Renal pelvis (tissue), 4 donors: ENCODE results near the gene PANK2. TPM values are rescaled to one million over a fixed set of nuclear protein-coding genes. Genes with fewer than 3 reads are reported as not detected.
"Not testable (repeated sequence)": the region's sequence is repeated elsewhere in the genome, so short reads cannot be mapped to it uniquely, and the experiment has no call there.

Experiments
- DNase-seq: peaks from one replicate; pipeline ENCODE4 v3.0.0-alpha.2; 2013
- polyA plus RNA-seq, 3 donors: library from polyadenylated mRNA; unstranded; fragments of 120-200 nt; gene quantifications; one replicate each; pipeline ENCODE4 v1.2.1, GENCODE V29; 2013; ENCODE audit not compliant: insufficient read length in 3 of 3

PANK2 gene
- polyA plus RNA-seq, 3 donors: 33.7 to 39.1 (median 35.9) TPM

DNA sequence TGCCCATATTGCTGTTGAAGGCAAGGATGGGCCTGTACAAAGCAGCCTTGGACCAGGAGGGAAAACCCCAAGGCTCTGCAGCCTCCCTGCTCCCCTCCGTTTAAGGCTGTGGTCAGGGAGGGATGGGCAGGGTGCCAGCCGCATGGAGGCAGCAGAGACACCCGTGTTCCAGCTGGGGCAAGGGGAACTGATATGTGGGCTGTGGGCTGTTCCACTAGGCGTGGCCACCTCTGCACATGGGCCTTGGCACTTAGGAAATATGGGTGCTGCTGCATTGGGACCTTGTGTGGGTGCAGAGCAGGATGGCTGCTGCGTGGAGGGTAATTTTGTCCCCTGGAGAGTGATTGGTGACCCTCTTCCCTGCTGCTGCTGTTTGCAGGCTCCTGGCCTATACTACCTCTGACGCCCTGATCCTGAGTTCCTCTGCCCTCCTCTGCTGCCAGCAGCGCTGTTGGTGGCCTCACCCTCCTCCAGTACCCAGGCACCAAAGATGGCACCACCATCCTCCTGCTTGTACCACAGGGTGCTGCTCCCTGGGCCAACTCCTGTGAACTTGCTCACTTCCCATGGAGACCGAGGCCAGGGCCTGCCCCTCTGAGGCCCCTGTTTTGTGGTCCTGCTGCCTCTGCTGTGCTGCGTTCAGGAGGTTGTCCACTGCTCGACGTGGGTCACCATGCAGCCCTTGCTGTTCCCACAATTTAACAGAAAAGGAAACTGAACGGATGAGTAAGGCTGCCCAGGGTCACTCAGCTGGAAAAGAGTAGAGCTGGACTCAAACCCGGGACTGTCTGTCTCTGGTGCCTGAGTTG lies 35.3 kb downstream of the PANK2 start:
- DNase-seq: no peak

DNA sequence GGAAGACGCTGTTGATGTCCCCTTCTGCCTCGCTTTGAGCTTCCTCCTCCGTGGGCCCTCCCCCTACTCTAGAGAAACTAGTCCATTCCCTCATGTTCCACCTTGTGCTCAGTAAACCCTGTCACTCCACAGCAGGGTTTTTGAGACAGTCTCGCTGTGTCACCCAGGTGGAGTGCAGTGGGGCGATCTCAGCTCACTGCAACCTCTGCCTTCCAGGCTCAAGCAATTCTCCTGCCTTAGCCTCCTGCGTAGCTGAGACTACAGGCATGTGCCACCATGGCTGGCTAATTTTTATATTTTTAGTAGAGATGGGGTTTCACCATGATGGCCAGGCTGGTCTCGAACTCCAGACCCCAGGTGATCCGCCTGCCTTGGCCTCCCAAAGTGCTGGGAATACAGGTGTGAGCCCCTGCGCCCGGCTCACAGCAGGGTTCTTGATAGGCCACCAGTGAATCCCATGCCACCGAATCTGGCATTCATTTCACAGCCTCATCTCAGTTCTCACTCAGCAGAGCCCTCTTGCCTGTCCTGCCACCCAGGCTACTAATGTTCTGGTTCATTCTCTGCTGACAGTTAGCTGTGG lies 36.0 kb downstream of the PANK2 start:
- DNase-seq: no peak

DNA sequence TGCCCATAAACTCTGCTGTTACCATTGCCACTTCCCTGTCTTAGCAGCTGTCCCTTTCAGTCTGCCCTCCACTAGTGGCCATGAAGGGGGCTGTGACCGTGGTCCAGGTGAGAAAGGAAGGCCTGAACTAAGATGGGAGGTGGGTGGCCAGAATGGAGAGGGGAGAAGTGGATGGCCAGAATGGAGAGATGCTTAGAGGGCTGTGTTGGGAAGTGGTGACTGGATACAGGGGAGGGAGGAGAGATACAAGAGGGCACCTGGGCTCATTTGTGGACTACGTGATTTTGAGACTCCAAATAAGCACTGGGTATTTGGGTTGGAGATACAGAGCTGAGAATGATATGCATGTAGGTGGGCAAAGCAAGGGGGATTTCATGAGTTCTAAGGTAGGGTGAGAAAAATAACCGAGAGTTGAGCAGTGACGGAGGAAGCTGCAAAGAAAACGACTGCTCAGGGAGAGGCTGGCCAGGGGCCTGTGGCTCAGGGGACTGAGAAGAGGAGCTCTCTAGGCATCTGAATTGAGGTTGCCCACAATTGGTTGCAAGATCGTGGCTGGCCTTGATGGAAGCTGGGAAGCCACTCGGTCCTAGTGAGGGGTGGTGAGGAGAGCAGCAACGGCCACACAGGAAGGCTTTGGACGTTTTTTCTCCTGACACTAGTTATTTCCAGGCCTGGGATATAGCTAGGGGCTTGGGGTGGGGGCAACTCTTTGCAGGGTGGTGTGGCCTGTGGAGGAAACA lies 36.9 kb downstream of the PANK2 start:
- DNase-seq: no peak

DNA sequence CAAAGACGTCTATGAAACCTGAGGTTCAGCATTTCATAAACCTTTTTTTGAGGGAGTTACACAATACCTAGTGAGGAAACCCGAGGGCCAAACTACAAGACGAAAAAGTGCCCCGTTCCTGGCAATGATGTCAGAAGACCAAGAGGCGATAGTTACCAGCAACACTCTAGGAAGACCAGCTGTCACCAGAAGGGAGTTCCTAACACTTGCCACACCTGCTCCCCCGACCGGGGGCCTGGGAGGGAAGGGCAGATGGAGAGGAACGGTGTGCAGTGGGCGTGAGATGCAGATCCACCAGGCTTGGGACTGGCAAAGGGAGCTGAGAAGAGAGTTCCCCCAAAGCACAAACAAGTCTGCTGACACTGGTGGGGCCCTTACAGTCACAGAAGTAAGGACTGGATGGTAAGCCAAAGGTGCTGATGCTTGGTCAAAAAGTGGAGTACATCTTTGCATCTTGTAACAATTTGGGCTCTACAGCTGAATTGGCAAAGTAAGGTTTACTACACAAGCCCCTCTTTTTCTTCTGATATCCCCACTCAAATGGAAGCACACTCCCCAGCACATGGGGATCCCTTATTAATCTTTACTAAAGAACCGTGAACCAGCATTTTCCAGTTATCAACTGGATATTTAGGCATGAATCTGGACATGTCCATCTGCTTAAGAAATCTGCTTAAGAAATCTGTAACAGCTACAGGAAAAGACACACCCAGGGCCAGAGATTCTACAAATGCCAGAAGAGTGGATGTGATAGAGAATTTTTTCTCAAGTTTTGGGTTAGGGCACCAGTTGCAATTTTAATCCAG lies 38.5 kb downstream of the PANK2 start:
- DNase-seq: no peak

DNA sequence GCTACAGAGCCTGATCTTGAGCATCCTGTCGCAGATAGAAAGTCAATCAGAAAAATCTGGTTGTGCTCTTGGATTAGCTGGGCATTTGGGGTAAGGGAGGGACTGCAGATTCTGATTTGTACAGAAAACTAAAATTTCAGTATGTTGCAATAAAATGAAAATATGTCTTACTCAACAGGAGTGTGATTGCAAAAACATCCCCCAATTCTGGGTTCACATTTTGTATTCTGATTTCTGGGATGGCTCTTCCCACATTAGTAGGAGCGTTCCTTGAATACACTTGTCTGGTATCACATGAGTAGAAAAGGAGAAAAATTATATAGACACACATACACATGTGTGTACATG lies 40.5 kb downstream of the PANK2 start:
- DNase-seq: no peak

DNA sequence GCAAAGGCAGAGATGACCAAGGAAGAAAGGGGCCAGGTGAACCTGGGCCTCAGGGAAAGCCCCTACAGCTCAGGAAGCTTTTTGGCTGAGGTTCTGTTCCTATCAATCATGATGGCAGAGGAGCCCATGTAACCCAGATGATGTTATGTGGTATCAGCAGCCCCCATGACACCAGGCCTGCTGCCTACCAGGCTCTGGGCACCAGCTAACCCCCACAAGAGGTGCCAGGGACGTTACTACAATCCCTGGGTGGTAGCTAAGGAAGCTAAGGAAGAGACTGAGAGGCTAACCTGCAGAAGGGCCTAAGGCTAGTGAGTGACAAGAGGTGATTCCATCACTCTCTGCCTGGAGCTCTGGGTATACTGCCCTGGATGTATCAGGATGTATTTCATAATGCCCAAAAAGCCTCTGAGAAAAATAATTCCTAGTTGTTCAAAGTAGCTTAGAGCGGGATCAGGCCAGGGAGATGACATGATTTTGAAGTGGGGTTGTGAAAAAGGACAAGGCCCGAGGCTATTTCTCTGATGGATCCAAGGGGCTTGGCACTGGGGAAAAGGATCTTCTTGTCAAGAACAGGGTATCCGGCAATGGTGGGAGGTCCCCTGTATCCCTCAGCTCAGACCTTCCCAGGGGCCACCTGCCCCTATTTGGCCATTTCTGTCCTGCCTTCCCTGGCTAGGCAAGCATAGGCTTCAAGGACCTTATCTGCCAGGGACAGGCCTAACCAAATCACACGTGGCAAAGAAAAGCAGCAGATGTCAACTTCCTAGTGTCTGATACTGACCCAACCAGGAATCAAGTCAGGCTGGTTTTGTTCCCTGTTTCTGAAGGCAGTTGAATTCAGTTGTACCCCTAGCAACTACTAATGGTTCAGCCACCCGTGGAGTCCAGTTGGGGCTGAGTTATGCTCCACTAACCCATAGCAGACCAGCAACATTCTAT lies 41.3 kb downstream of the PANK2 start:
- DNase-seq: peak; percentile 41

DNA sequence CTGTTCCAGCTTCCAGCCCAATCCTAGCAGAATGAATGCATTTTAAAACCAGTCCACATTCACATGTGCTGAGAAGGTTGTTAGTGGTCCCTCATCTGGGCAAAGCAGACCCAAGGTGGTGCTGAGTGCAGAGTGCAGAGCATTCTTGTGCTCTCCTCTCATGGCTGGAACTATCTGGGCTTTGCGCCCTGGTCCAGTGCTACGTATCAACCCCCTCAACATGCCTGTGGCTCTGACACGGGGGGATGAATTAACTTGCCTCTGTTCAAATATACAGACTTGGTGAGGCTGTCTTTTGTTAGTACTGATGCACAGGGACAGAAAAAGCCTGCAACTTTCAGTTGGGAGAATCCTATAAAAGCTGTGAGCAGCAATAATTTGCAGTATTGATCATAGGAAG lies 42.5 kb downstream of the PANK2 start:
- no peak for DNase-seq

DNA sequence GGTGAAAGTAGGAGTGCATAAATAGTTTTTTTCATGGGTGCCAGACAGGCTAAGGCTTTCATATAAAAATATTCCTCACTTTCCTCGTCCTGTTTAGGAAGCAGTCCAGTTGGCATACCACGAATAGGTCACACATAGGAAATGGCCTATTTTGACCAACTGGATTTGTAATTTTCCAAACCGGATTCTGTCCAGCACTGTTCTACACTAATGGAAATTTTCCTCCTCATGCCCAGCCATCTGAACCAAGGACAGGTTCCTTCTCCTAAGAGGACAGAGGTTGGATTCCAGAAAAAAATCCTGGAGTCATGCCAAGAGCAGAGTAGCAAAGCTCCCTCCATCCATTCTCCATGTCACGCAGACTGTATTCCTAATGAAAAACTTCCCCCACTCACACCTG lies 43.1 kb downstream of the PANK2 start:
- no peak for DNase-seq

DNA sequence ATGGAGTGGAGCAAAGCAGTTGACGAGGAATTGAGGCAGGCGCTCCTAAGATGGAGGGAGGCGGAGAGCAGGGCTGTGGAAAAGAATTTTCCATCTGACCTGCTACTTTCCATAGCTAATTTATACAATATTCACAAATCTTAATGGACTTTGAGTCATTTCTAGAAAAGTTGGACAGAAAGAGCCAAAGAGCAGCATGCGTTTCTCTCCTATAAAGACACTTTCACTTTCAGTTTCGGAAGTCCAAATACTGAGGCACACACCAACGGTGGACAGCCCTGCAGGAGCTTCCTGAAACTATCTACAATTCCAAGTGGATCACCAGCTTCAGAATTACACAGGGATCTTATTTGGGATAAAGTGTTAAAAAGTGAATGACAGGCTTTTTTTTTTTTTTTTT lies 43.5 kb downstream of the PANK2 start:
- DNase-seq: no peak

DNA sequence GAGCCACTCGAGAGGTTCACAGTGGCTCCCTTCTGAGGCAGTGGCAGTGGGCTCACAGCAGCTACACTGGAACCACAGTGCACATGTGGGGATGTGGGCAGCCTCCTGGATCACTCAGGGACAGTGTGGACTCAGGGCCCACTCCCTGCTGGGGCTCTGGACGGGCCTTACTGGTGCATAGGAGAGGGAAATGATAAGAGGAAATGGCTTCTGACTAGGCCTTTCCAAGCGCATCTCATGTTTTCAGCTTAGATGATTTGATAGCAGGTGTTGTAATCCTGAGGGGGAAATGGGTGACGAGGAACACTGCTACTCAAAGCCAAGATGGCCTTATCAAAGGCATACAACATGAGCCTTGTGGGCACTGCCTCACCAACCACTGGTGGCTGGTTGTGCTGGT lies 44.0 kb downstream of the PANK2 start:
- no peak for DNase-seq

DNA sequence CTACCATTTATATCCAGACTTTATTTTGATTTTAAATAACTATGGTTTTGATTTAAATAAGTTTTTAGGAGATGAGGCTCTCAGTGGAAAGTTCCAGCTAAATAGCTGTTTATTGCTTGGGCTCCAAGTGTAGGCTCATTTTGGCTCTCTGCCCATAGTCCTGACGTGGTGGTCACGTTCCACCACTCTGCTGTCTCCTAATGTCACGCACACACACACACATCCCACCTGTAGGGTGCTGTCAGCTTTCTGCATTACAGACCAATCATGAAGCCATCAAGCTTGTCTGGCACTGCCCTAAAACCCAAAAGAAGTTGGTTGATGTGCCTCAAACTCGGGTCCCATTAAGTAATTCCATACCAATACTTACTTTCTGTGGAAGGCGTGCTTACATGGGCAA lies 45.4 kb downstream of the PANK2 start:
- DNase-seq: no peak

DNA sequence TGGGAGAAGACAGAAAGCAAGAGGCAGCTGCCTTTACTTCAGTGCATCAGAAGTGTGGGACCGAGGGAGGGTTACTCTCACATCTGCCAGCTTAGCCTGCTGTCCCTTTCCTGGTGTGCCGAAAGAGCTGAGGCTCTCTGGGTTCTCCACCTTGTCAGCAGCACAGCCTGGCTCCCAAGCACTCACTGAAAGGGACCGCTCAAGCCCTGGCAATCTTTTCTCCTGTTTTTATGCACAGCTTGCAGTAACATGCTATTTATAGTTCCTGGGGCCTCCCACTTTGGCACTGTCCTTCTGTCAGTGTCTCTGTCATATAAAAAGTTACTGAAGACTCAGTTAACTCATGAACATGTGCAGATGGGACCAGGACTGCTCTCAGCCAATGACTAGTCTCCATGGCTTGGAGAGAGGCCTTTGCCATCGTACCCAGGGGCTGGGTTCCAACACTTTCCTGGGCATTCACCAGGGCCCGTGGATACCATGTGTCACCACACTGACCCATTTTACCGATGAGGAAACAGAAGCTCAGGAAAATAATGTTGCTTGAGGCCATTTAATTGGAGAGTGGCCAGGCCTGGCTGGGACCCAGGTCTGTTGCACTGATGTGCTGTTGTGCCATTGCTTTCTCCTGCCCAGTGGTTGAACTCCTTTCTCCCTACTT lies 46.2 kb downstream of the PANK2 start:
- DNase-seq: no peak

DNA sequence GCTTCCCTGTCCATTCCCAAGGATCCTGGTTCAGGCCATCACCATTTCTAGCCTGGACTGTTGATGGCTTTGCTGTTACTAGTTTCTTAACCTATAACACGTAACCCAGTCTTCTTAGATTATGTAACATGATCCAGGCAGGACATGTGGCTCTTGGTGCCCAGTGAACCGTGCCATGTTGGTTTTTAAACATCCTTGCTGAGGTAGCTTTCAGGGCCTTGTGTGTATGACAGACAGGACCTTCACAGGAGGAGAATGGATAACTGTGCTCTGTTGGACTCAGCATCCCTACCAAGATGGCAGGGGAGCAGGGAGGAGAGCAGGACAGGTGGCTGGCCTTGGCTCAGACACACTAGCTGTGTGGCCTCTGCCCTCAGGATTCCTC lies 46.8 kb downstream of the PANK2 start:
- DNase-seq: no peak

DNA sequence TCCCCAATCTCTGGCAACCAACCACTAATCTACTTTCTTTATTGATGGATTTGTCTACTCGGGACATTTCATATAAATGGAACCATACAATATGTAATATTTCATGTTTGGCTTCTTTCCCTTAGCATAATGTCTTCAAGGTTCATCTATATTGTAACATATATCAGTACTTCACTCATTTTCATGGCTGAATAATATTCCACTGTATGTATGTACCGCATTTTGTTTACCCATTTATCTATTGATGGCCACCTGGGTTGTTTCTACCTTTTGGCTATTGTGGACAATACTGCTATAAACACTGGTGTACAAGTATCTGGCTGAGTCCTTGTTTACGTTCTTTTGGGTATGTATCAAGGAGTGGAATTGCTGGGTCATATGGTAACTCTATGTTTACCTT lies 48.4 kb downstream of the PANK2 start:
- no peak for DNase-seq

DNA sequence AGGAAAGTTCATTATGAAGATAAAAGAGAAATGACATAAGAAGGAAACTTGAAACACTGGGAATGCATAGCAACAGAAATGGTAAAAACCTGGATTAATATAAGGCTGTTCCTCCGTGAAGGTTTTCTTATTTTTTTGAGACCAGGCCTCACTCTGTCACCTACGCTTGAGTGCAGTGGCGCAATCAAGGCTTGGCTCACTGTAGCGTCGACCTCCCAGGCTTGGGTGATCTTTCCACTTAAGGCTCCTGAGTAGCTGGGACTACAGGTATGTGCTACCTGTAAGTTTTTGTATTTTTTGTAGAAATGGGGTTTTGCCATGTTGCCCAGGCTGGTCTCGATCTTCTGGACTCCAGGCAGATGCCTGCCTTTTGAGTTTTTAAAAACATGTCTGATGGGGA lies 51.7 kb downstream of the PANK2 start:
- no peak for DNase-seq

DNA sequence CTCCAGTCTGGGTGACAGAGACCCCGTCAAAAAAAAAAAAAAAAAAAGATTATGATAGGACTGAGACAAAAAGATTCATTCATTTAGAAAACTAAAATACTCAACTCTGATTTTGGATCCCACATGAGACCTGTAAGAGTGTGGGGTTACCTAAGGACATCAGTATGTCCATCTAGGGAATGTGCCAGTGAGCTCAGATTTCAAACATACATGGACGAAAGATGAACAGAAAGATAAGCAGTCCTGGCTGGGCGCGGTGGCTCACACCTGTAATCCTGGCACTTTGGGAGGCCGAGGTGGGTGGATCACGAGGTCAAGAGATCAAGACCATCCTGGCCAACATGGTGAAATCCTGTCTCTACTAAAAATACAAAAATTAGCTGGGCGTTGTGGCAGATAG lies 57.5 kb downstream of the PANK2 start:
- DNase-seq: not testable (repeated sequence)

DNA sequence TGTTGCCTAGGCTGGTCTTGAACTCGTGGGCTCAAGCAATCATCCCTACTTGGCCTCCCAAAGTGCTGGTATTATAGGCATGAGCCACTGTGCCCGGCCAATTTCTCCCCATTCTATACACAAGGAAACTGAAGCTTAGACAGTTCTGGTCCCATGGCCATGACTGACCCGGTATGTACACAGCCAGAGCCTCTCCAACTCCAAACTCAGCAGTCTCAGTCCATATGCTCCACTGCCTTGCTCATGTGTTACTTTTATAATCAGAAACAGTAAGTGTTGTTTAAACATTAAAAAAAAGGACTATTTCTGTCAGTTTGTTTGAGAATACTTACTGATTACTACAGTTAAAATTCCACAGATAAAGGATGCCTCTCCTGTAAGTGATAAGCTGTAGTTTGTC lies 75.5 kb downstream of the PANK2 start:
- DNase-seq: no peak

DNA sequence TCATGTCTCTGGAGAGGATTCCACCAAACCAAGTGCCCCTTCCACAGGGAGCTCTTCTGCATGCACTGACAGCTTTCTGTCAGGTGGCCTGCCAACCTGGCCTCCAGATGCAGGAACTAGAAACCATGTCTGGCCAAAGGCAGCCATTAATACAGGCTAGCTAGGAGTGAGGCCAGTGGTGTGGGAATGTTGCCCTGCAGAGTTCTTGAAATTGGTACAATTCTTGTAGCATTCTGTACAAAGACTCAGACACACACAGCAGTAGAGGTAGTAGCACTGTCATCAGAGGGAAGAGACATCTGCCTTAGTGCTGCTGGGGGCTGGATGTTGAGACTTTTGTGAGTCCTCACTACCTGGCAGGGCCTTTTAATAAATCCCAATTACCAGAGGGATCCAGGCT lies 77.4 kb downstream of the PANK2 start:
- no peak for DNase-seq

DNA sequence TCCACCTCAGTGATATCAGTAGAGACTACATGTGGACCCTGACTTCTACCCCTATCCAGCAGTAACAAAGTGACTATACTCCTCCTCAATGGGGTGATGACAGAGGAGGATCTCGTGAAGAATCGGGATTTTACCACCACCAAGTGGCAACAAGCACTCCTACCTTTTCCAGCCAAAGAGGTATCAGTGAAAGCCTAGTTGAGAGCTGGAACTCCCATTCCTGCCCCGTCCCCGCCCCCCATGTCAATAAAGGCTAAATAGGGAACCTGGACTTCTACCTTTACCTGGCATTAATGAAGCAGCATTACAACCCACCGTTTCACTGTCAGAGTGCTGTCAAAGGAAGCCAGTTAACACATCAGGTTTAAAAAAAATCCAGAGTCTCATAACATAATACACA lies 80.8 kb downstream of the PANK2 start:
- no peak for DNase-seq

DNA sequence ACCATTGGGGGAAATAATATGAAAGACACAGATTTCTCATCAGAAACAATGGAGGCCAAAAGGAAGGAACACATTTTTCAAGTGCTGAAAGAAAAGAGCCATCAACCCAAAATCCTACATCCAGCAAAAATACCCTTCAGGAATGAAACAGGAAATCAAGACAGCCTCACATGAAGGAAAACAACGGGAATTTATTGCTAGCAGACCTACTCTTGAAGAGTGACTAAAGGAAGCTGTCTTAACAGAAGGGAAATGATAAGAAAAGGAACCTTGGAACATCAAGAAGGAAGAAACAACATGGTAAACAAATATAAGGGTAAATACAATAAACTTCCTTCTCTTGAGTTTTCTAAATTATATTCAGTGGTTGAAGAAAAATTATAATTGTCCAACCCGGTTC lies 82.0 kb downstream of the PANK2 start:
- DNase-seq: no peak

DNA sequence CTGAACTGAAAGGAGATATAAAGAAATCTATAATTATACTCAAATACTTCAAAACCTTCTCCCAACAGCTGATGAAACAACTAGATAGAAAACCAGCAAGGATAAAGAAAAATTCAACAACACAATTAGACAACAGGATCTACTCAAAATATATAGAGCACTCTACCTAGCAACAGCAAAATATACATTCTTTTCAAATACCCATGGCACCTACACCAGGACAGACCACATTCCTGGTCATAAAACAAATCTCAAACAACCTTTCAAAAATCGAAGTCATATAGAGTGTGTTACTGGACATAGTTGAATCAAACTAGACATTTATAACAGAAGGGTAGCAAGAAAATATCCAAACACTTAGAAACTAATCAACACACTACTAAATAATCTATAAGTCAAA lies 83.0 kb downstream of the PANK2 start:
- DNase-seq: no peak
